SK-N-SH treated with all-trans-retinoic acid at 6 μM for 48 hours (cell line): ENCODE measurements around the gene LOXHD1.

Experiments used
- ATAC-seq: fragments of 200-7000 bp; cut with Tn5 transposase; 3 replicates; pipeline ENCODE4 v1.9.1; 2020; ENCODE audit warnings: mild to moderate bottlenecking, moderate library complexity
- ARNTL ChIP-seq: fragments of 450-650 bp; formaldehyde crosslinking; IDR thresholded peaks from 2 replicates; pipeline ENCODE4 v1.5.0; 2020; ENCODE audit warnings: low read depth, mild to moderate bottlenecking, moderate library complexity, borderline replicate concordance
- BACH2 ChIP-seq: fragments of 250-450 bp; sonication (Bioruptor Pico); IDR thresholded peaks from 2 replicates; pipeline ENCODE4 v1.9.0; 2021; ENCODE audit warnings: mild to moderate bottlenecking, borderline replicate concordance
- CSDC2 ChIP-seq: fragments of 250-450 bp; sonication (Bioruptor Pico); IDR thresholded peaks from 2 replicates; pipeline ENCODE4 v1.5.0; 2020; ENCODE audit warnings: mild to moderate bottlenecking, moderate library complexity
- ESRRG ChIP-seq: fragments of 250-450 bp; sonication (Bioruptor Pico); IDR thresholded peaks from 2 replicates; pipeline ENCODE4 v1.6.1; 2021; ENCODE audit warnings: mild to moderate bottlenecking
- GLIS3 ChIP-seq: fragments of 250-450 bp; sonication (Bioruptor Pico); IDR thresholded peaks from 2 replicates; pipeline ENCODE4 v1.5.0; 2020; ENCODE audit warnings: mild to moderate bottlenecking, moderate library complexity
- ISL1 ChIP-seq: fragments of 250-450 bp; sonication (Bioruptor Pico); IDR thresholded peaks from 2 replicates; pipeline ENCODE4 v2.1.2; 2022; ENCODE audit warnings: mild to moderate bottlenecking, moderate library complexity
- OSR1 ChIP-seq: fragments of 250-450 bp; sonication (Bioruptor Pico); IDR thresholded peaks from 2 replicates; pipeline ENCODE4 v1.8.0; 2022; ENCODE audit warnings: moderate library complexity, mild to moderate bottlenecking, inconsistent platforms
- POU6F1 ChIP-seq: fragments of 250-450 bp; sonication (Bioruptor Pico); IDR thresholded peaks from 2 replicates; pipeline ENCODE4 v1.8.0; 2021; ENCODE audit warnings: low read depth, mild to moderate bottlenecking, moderate library complexity, borderline replicate concordance
- PPARA ChIP-seq: fragments of 250-450 bp; sonication (Bioruptor Pico); IDR thresholded peaks from 2 replicates; pipeline ENCODE4 v1.5.0; 2020; ENCODE audit warnings: mild to moderate bottlenecking, borderline replicate concordance
- RARB ChIP-seq: fragments of 250-450 bp; sonication (Bioruptor Pico); IDR thresholded peaks from 2 replicates; pipeline ENCODE4 v1.8.0; 2021; ENCODE audit warnings: mild to moderate bottlenecking, moderate library complexity
- SNAI2 ChIP-seq: fragments of 250-450 bp; sonication (Bioruptor Pico); IDR thresholded peaks from 2 replicates; pipeline ENCODE4 v1.5.0; 2020; ENCODE audit warnings: mild to moderate bottlenecking, moderate library complexity
- TOX ChIP-seq: fragments of 250-450 bp; sonication (Bioruptor Pico); IDR thresholded peaks from 2 replicates; pipeline ENCODE4 v1.8.0; 2021; ENCODE audit warnings: mild to moderate bottlenecking, moderate library complexity, borderline replicate concordance
- TSHZ2 ChIP-seq: fragments of 250-450 bp; sonication (Bioruptor Pico); IDR thresholded peaks from 2 replicates; pipeline ENCODE4 v1.5.0; 2020; ENCODE audit warnings: mild to moderate bottlenecking, moderate library complexity
- ZC3H10 ChIP-seq: fragments of 250-450 bp; sonication (Bioruptor Pico); IDR thresholded peaks from 2 replicates; pipeline ENCODE4 v1.5.1; 2021; ENCODE audit warnings: mild to moderate bottlenecking, moderate library complexity
- ZFP3 ChIP-seq: fragments of 250-450 bp; sonication (Bioruptor Pico); IDR thresholded peaks from 2 replicates; pipeline ENCODE4 v1.5.0; 2020; ENCODE audit warnings: mild to moderate bottlenecking, moderate library complexity
- ZFP30 ChIP-seq: fragments of 450-650 bp; formaldehyde crosslinking; IDR thresholded peaks from 2 replicates; pipeline ENCODE4 v1.5.0; 2022; ENCODE audit warnings: mild to moderate bottlenecking, moderate library complexity
- ZNF565 ChIP-seq: fragments of 450-650 bp; formaldehyde crosslinking; conservative IDR thresholded peaks from 2 replicates; pipeline ENCODE4 v1.5.0; 2020; ENCODE audit warnings: low read depth, mild to moderate bottlenecking, moderate library complexity
- ZNF70 ChIP-seq: fragments of 450-650 bp; formaldehyde crosslinking; IDR thresholded peaks from 2 replicates; pipeline ENCODE4 v1.5.0; 2020; ENCODE audit warnings: mild to moderate bottlenecking, moderate library complexity
- ZNF8 ChIP-seq: fragments of 450-650 bp; formaldehyde crosslinking; IDR thresholded peaks from 2 replicates; pipeline ENCODE4 v1.5.0; 2020; ENCODE audit warnings: mild to moderate bottlenecking, moderate library complexity
- TF ChIP-seq, protein P1 (sequence below): fragments of 250-450 bp; sonication (Bioruptor Pico); IDR thresholded peaks from 2 replicates; pipeline ENCODE4 v1.5.1; 2020; ENCODE audit warnings: low read depth, mild to moderate bottlenecking, moderate library complexity
- TF ChIP-seq, protein P2 (sequence below): fragments of 250-450 bp; sonication (Bioruptor Pico); IDR thresholded peaks from 2 replicates; pipeline ENCODE4 v1.5.1; 2021; ENCODE audit warnings: mild to moderate bottlenecking, moderate library complexity

Gene LOXHD1

DNA sequence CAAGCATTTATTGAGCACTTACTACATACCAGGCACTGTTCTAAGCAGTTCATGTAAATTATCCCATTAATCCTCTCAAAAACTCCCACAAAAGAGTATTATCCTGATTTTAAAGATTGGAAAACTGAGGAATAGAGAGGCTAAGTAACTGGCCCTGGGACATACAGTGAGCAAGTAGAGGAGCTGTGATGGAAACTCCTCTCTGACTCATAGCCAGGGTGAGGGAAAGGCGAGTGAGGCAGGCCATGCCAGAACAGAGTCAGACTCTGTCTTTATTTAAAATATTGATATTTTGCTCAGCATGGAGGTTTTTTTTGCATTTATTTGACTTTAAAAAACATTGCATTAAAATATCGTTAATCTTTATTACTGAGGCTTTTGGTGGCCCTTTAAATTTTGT lies 208.0 kb downstream of the LOXHD1 start:
- ATAC-seq, result no peak
- TF ChIP-seq TSHZ2 (no peak), SNAI2 (CRISPR knock-in tag) (no peak), ZNF565 (CRISPR knock-in tag) (no peak), ZFP3 (CRISPR knock-in tag) (no peak), ZC3H10 (CRISPR knock-in tag) (no peak), OSR1 (CRISPR knock-in tag) (no peak), PPARA (CRISPR knock-in tag) (no peak)

DNA sequence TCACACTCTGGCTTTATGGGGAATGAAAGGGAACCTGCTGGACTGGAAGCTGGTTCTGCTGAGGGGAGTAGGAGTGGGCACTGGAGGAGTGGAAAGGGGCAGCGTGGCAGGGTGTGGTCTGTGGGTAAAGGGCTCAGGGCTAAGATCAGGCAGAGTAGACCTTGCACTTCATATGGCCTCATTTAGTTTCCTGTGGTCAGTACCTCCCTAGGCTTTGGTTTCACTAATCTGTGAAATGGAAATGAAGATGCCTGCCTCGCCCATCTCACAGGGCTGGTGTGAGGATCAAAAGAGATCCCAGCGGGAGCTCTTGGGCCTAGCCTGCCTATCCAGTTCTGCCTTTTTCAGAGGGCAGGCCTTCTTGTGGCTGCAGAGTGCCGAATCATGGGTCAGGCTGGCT lies 208.7 kb downstream of the LOXHD1 start:
- no peak for ATAC-seq
- TF ChIP-seq CSDC2 (CRISPR knock-in tag) (no peak), OSR1 (CRISPR knock-in tag) (no peak), POU6F1 (no peak), RARB (CRISPR knock-in tag) (no peak), ESRRG (CRISPR knock-in tag) (no peak), BACH2 (no peak), ZNF70 (no peak)

GRCh38 chr18:46447792-46448191 lies 209.2 kb downstream of the LOXHD1 start:
- TF ChIP-seq ARNTL (no peak), ISL1 (CRISPR knock-in tag) (no peak), ZFP30 (CRISPR knock-in tag) (no peak), GLIS3 (CRISPR knock-in tag) (no peak)
- TF ChIP-seq, protein P1, sequence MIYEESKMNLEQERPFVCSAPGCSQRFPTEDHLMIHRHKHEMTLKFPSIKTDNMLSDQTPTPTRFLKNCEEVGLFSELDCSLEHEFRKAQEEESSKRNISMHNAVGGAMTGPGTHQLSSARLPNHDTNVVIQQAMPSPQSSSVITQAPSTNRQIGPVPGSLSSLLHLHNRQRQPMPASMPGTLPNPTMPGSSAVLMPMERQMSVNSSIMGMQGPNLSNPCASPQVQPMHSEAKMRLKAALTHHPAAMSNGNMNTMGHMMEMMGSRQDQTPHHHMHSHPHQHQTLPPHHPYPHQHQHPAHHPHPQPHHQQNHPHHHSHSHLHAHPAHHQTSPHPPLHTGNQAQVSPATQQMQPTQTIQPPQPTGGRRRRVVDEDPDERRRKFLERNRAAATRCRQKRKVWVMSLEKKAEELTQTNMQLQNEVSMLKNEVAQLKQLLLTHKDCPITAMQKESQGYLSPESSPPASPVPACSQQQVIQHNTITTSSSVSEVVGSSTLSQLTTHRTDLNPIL (CRISPR knock-in tag), result no peak
- no peak for ATAC-seq

DNA sequence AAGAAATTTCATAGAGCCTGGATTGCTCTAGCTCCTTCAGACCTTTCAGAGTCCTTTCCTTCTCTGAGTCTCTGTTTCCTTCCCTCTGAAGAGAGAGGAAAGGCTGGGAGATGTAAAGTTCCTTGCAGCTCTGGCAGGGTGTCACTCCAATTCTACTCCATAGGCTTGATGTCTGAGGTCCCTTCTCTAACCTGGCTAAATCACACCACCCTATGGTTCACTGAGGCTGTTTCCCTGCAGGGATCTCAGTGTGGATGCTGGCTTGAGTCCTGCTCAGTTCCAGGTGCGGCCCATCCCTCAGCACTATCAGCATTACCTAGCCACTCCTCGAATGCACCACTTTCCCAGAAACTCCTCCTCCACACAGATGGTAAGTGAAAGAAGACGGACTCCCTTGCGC lies 209.7 kb downstream of the LOXHD1 start:
- TF ChIP-seq, protein P2, sequence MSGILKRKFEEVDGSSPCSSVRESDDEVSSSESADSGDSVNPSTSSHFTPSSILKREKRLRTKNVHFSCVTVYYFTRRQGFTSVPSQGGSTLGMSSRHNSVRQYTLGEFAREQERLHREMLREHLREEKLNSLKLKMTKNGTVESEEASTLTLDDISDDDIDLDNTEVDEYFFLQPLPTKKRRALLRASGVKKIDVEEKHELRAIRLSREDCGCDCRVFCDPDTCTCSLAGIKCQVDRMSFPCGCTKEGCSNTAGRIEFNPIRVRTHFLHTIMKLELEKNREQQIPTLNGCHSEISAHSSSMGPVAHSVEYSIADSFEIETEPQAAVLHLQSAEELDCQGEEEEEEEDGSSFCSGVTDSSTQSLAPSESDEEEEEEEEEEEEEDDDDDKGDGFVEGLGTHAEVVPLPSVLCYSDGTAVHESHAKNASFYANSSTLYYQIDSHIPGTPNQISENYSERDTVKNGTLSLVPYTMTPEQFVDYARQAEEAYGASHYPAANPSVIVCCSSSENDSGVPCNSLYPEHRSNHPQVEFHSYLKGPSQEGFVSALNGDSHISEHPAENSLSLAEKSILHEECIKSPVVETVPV (CRISPR knock-in tag), result no peak
- TF ChIP-seq ZFP30 (CRISPR knock-in tag) (no peak), TOX (no peak)
- no peak for ATAC-seq

DNA sequence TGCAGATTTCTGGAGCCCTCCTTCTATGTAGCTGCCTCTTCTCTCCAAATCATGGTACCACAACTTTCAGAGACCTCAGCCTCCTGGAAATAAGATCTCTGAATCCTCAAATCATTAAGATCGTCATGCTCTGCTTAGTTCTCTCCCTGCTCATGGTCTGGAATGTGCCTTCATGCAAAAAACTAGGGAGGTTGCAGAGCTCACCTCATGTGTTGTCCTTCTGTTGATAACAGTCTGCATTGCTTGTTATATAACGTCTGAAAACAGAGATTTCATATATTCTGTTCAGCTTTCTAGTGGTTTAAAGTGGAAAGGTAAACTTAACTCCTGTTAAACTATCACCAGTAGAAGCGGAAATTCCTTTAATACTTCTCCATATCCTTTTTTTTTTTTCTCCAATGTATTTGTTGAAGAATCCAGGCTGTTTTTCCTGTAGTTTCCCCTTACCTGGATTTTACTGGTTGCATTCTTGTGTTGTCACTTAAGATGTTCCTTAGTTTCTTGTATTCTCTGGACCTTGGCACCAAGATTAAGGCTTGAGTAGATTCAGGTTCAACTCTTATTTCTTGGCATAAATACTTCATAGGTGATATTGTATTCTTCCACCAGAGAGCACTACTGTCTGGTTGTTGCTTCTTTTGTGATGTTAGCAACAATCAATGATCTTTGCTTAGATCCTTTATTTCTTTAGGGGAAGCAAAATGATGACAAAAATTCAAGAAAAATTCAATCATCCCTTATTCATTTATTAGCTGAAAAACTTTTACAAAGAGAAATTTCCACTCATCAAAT lies 211.3 kb downstream of the LOXHD1 start:
- TF ChIP-seq POU6F1, result no peak
- no peak for TF ChIP-seq ZFP3 (CRISPR knock-in tag)
- TF ChIP-seq ZNF8, result no peak
- no peak for TF ChIP-seq BACH2
- ATAC-seq, result no peak
